SU-DHL-6 (cell line): Measurements from ENCODE around the gene MARS1.

Experiments
- H2AFZ ChIP-seq: fragments of 200-600 bp; sonication (generic); 2 replicates; pipeline ENCODE4 v1.6.1; 2014; ENCODE audit warnings: low read depth, mild to moderate bottlenecking, moderate library complexity, mixed read lengths, antibody characterized with exemption, low read length; ENCODE audit not compliant: severe bottlenecking
- H3F3A ChIP-seq: fragments of 200-600 bp; shearing (Covaris generic); 2 replicates; pipeline ENCODE4 v1.6.0; 2016; ENCODE audit warnings: antibody characterized with exemption, mild to moderate bottlenecking; ENCODE audit not compliant: insufficient read depth
- H3K27ac ChIP-seq: fragments of 200-600 bp; sonication (generic); 2 replicates; pipeline ENCODE4 v1.5.1; 2016; ENCODE audit warnings: low read depth, mild to moderate bottlenecking, low read length, moderate library complexity, mixed read lengths
- H3K27me3 ChIP-seq: fragments of 200-600 bp; sonication (generic), shearing (Covaris generic); 2 replicates; pipeline ENCODE4 v1.6.0; 2014; ENCODE audit warnings: mild to moderate bottlenecking, low read length
- H3K36me3 ChIP-seq: fragments of 200-600 bp; sonication (generic); 2 replicates; pipeline ENCODE4 v1.6.1; 2014; ENCODE audit warnings: mild to moderate bottlenecking, low read length, mixed read lengths
- H3K4me2 ChIP-seq: fragments of 300-600, 200-600 bp; shearing (Covaris generic), sonication (generic); 2 replicates; pipeline ENCODE4 v1.6.0; 2014; ENCODE audit warnings: low read length, low read depth, mild to moderate bottlenecking; ENCODE audit not compliant: poor library complexity, severe bottlenecking
- H3K4me3 ChIP-seq: fragments of 200-600 bp; sonication (generic); 2 replicates; pipeline ENCODE4 v1.5.1; 2014; ENCODE audit warnings: antibody characterized with exemption, low read length, mild to moderate bottlenecking, mixed read lengths; ENCODE audit not compliant: insufficient read depth, poor library complexity, severe bottlenecking
- H3K79me2 ChIP-seq: fragments of 200-600 bp; sonication (generic); 2 replicates; pipeline ENCODE4 v1.6.1; 2014; ENCODE audit warnings: mild to moderate bottlenecking, low read length, moderate library complexity; ENCODE audit not compliant: insufficient read depth
- H3K9ac ChIP-seq: fragments of 200-600 bp; sonication (generic); 2 replicates; pipeline ENCODE4 v1.7.0; 2014; ENCODE audit warnings: mild to moderate bottlenecking, low read length
- H3K9me2 ChIP-seq: fragments of 200-600 bp; sonication (generic); replicated peaks from 2 replicates; pipeline ENCODE4 v1.6.1; 2014; ENCODE audit warnings: low read length; ENCODE audit not compliant: insufficient read depth
- H3K9me3 ChIP-seq: fragments of 200-600 bp; sonication (generic); 2 replicates; pipeline ENCODE4 v1.6.1; 2014; ENCODE audit warnings: low read length, mixed read lengths; ENCODE audit not compliant: insufficient read depth
- H4K20me1 ChIP-seq: fragments of 200-600 bp; sonication (generic); 2 replicates; pipeline ENCODE4 v1.6.1; 2014; ENCODE audit warnings: low read depth, mild to moderate bottlenecking, antibody characterized with exemption, low read length, moderate library complexity, mixed read lengths
- CTCF ChIP-seq: fragments of 200-600 bp; sonication (generic); IDR thresholded peaks from one replicate; pipeline ENCODE4 v1.5.1; 2017; ENCODE audit warnings: antibody characterized with exemption, mild to moderate bottlenecking, low read length, moderate library complexity; ENCODE audit not compliant: insufficient read depth, poor library complexity, severe bottlenecking
- EZH2phosphoT487 ChIP-seq: fragments of 200-600 bp; sonication (generic), shearing (Covaris generic); conservative IDR thresholded peaks from 2 replicates; pipeline ENCODE4 v1.6.1; 2018; ENCODE audit warnings: mild to moderate bottlenecking, antibody characterized with exemption, low read length, moderate library complexity, mixed read lengths

The MARS1 gene

GRCh38 chr12:57547288-57548012 is 59.6 kb downstream of the MARS1 start:
- Histone ChIP-seq H3K9ac (peak overlapping the region; percentile 95), H3K27ac (no peak overlapping the region)

GRCh38 chr12:57548013-57548315 is 60.1 kb downstream of the MARS1 start:
- Histone ChIP-seq H3K4me3 (no peak overlapping the region), H3K9me3 (no peaks in the 10 kb centered on the region), H3K9me2 (no peaks in the 10 kb centered on the region), H3K36me3 (no peaks in the 10 kb centered on the region), H3F3A (no peaks in the 10 kb centered on the region), H3K27me3 (no peaks in the 10 kb centered on the region), H3K4me2 (no peak overlapping the region), H3K9ac (no peak overlapping the region), H2AFZ (no peak overlapping the region), H3K79me2 (peaks cover 24% of the 10 kb centered on the region; the same call in 1 of the 2 replicates), H4K20me1 (no peaks in the 10 kb centered on the region), H3K27ac (no peak overlapping the region)
- TF ChIP-seq CTCF (no peak), EZH2phosphoT487 (no peak)

More at GRCh38 chr12:57547288-57548012, 59.6 kb downstream of the MARS1 start:
- no peaks in the 10 kb centered on the region for H3K36me3 ChIP-seq
- H3K9me2 ChIP-seq = no peaks in the 10 kb centered on the region
- no peaks in the 10 kb centered on the region for H4K20me1 ChIP-seq
- no peaks in the 10 kb centered on the region for H3K27me3 ChIP-seq
- H3K4me3 ChIP-seq = peak overlapping the region; percentile 50
- TF ChIP-seq EZH2phosphoT487 = no peak
- no peak for TF ChIP-seq CTCF
- H2AFZ ChIP-seq = peak overlapping the region; percentile 85
- H3K79me2 ChIP-seq = peaks cover 24% of the 10 kb centered on the region; the same call in 1 of the 2 replicates
- H3K9me3 ChIP-seq = no peaks in the 10 kb centered on the region
- H3F3A ChIP-seq = no peaks in the 10 kb centered on the region
- peak overlapping the region; percentile 83 for H3K4me2 ChIP-seq

GRCh38 chr12:57548488-57548887 is 60.6 kb downstream of the MARS1 start:
- no peak overlapping the region for H3K4me3 ChIP-seq
- H3K27ac ChIP-seq = no peak overlapping the region
- no peaks in the 10 kb centered on the region for H3F3A ChIP-seq
- H3K9me2 ChIP-seq = no peaks in the 10 kb centered on the region
- no peaks in the 10 kb centered on the region for H3K27me3 ChIP-seq
- H3K9me3 ChIP-seq = no peaks in the 10 kb centered on the region
- H3K79me2 ChIP-seq = peaks cover 24% of the 10 kb centered on the region; the same call in 1 of the 2 replicates
- H3K36me3 ChIP-seq = no peaks in the 10 kb centered on the region
- H2AFZ ChIP-seq = no peak overlapping the region
- TF ChIP-seq CTCF (no peak), EZH2phosphoT487 (no peak)
- H3K4me2 ChIP-seq = no peak overlapping the region
- H4K20me1 ChIP-seq = no peaks in the 10 kb centered on the region
- no peak overlapping the region for H3K9ac ChIP-seq
